Stimulated activated CD4-positive, alpha-beta T cell treated with anti-CD3 and anti-CD28 coated beads, Interleukin-4, amount 100 ng/mL, for 48 hours (primary cell): ENCODE data around the gene ERBB4.

ENCODE experiments used
- DNase-seq, 2 donors: peaks; one replicate each; pipeline ENCODE4 v3.0.0-alpha.2; 2020; ENCODE audit warnings: low read depth in 2 of 2

Gene ERBB4

GRCh38 chr2:212083492-212083891 lies 455.1 kb downstream of the ERBB4 start:
- DNase-seq: no peak

DNA sequence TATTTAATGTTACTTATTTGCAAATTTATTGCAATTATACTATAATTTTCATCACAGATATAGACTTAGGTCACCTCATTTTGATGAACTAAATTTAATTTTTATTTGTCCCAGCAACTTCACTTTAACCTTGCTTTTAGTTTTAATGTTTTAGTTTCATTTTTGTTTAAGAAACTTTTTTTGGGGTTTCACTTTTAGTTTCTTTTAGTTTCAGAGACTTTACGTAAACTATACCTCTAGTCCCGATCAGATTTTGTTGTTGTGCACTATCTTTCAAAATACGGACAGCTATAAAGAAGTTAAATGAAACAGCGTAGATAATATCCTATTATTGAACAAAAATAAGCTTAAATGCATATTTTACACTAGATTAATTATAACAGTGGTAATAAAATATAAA lies 460.5 kb downstream of the ERBB4 start:
- DNase-seq: no peak

GRCh38 chr2:212076456-212076855 lies 462.1 kb downstream of the ERBB4 start:
- no peak for DNase-seq

GRCh38 chr2:212073360-212073759 lies 465.2 kb downstream of the ERBB4 start:
- DNase-seq: no peak

- DNase-seq: no peak
Observed at GRCh38 chr2:212066546-212066945, 472.1 kb downstream of the ERBB4 start.

GRCh38 chr2:212064318-212064717 lies 474.3 kb downstream of the ERBB4 start:
- no peak for DNase-seq

DNA sequence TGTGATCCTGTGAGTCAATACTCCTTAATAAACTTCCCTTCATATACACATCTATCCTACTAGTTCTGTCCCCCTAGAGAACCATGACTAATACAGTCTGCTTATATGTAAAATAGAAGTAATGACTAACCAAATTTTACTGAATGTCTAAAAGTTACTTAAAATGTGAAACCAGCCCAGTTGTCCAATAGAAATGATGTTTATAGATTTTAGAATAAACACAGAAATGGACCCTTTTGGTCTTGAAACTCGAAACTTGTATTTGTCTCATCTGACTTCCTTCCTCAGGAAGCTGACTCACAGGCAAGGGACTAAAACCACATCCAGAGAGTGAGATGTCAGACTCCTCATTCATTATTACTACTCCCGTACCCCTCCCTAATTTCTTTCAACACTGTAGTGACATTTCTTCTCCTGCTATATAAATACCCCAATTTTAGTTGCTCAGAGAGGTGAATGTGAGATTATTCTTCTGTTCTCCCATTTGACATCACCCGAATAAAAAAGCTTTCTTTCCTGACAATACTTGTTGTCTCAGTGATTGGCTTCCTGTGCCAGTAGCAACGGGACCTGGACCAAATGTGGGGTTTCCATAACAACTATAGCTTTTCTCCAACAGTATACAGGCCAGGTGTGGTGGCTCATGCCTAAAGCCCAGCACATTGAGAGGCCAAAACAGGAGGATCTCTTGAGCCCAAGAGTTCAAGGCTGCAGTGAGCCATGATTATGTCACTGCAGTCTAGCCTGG lies 486.0 kb downstream of the ERBB4 start:
- no peak for DNase-seq

GRCh38 chr2:212050871-212051270 lies 487.7 kb downstream of the ERBB4 start:
- no peak for DNase-seq

- DNase-seq: no peak
Observed at GRCh38 chr2:212042562-212042961, 496.0 kb downstream of the ERBB4 start.

DNA sequence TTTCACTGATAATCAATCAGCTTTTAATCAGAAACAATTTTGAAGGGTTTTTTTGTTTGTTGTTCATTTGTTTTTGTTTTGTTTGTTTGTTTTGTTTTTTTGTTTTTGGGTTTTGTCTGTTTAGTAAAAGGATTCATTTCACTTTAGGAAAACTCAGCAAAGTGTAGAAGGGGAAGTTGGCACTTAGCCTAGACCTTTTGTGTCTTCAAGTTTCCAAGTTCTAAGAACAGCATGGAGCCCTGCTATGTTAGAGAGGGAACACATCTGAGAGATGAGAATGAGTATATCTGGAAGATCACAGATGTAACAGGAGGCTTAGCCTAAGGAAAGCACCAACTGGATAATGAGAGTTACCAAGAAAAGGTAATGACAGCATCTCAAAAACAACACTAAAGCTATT lies 501.5 kb downstream of the ERBB4 start:
- DNase-seq: no peak

DNA sequence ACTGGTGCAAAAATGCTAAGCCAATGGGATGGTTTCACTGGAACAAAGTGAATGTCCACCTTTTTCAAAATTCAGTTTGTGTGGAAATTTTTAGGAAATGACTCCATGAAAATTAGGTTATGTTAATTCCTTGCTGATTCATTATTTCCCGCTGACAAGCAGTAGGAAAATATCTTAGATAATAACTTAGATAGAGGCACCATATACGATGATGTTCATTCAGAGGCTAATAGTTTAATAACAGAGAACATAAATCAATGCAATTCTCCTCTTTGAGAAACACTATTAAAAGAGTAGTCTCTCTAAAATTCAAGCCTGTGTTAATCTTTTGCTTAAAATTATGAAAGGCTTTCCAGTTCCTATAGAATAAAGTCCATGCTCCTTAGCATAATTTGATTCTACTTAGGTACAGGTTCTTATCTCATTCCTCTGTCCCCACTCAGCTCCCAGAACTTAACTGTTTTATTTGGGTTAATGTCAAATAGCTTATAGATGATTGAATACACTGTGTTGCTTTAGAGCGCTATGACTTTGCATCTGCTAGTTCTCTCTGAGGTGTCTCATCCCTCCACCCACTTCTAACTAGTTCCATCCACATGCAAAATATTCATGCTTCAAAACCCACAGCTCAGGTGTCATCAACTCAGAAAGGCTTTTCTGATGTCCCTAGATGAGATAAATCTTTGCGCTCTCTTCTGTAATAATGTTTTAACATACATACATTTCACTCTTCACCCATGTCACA lies 503.6 kb downstream of the ERBB4 start:
- no peak for DNase-seq

DNA sequence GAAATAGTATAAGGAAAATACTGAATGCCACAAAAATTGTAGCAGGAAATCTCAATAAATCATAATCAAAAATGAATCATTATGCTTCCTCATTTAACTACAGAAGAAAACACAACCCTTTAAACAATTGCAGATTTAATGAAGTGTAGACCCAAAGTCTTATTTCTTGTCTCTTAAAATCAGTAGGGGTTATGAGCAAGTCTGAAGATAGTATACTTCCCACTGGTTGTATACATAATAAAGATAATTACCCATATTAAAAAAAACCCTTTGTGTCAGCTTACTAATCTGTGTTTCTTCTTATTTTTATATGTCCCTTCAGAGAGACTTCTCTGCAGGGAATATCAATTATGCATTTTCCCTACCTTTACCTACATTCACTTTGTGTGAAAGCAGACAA lies 504.7 kb downstream of the ERBB4 start:
- no peak for DNase-seq

DNA sequence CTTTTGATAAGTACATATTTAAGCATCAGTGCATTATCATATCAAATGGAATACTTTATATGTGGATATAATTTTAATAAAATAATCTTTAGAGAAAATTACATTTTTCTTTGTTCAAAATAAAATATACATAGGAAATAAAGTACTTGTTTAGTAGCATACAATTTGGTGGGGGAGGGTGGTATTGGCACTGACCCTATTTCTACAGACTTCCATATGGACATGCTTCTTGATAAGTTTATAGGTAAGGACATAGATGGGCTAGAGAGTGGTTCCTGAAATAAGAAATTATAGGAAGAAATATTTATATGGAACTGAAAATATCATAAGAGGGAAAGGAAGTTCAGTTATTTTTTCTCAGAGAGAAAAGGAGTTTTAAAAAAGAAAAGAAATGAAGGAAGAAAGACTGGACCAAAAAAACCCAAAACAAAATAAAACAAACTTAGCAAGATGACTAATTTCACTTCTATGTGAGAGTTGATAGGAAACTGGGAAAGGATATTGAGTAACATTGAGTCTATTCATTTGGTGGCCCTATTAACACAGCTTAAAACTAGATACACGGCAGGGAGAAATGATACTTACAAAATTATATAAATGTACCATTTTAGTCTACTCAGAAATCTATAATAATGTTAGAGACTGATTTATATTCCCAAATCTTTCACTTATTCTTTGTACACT lies 505.9 kb downstream of the ERBB4 start:
- no peak for DNase-seq

GRCh38 chr2:212032032-212032431 lies 506.6 kb downstream of the ERBB4 start:
- DNase-seq: no peak

- no peak for DNase-seq
Observed at GRCh38 chr2:212030709-212031108, 507.9 kb downstream of the ERBB4 start.

- DNase-seq: no peak
Observed at GRCh38 chr2:212028798-212029394, 509.7 kb downstream of the ERBB4 start.

DNA sequence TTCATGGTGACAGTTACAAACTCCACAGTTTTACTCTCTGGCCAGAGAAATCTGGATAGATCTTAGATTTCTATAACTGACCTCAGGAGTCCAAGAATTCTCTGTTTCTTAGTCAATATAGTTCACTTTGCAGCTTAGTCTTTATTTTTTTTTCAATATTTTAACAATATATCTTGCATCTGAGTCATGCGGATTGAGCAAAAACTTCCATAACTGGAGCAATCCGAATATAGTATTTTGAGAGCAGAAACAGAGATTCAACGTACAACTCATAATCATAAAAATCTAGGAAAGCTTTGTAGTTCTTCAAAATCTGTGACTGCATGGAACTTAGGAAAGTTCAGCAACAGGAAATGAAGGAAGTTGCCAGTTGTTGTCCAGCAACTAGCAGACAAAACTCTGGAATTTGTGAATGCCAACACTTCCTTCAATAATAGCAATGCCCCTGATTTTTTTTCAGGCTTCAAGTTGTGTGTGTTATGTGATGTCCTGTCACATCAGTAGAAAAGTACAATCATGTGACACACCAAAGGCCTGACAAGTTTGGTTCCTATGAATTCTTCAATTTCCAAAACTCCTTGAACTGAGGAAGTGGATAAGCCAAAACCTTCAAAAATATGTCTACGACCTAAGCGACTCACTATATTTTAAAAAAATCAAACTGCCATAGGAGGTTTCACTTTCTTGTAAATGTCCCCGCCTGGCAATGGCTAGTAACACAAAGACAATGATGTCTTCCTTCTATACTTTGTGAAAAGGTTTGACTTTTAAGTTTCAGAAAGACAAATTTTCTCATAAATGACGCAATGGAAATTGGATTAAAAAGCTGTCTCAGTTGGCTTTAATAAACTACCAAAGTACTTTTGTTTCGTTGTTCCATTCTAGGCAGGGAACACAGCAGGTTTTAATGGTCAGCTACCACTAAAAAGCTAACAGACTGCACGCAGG lies 510.6 kb downstream of the ERBB4 start:
- no peak for DNase-seq

DNA sequence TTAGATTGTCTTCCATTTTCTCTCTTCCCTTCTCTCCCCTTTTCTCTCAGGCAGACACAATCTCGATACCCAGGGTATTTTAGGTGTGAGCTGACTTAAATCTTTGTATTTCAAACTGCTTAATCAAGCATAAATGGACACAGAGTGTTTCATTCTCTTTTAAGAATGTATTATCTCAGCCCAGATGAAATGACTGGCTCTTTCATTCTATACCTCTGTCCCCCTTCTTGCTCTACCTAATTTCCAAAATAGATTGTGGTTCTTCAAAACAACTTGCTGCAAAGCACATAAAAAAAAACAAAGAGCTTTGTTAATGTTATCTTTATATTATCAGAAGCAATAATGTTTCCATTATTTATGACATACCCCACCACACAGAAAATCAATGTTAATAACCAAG lies 514.6 kb downstream of the ERBB4 start:
- no peak for DNase-seq

DNA sequence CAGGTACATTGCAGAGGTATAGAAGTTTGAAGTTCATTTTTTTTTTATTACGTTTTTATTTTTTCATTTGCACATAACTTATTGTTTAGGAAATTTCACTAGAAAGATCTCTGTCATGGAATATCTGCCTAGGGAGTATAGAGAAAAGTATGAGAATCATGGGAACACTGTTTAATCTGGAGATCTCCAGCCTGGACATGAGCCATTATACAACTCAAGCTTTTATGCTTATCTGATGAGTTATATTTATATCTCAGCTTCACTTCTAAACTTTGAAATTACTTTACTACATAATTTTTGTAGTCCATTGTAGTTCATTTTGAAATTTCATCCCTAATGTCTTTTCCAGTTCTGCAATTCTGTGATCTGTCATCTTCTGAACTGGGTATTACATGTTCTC lies 515.6 kb downstream of the ERBB4 start:
- DNase-seq: no peak

GRCh38 chr2:212021947-212022346 lies 516.7 kb downstream of the ERBB4 start:
- no peak for DNase-seq

DNA sequence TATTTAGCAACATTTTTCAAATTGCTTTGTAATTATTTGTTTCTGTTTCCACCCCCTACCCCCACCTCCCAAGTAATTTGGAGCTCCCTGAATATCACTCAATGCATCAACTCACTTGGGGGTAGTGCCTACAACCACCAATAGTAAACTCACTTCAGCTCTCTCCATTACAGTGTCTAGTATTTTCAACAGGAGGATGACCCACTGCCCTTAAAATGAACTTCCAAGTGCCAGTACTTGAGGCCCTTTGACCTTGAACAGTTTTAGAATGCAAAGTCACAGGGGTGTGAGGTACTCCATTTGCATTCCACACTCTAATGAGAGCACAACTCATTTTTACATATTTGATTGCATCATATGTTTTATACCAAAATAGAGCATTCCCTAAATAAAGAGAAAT lies 523.0 kb downstream of the ERBB4 start:
- DNase-seq: no peak
